GDM1 (cell line): ENCODE measurements around the gene TRIM77.
"Not testable (repeated sequence)": the region's sequence is repeated elsewhere in the genome, so short reads cannot be mapped to it uniquely, and the experiment has no call there.

Experiments used
- DNase-seq: peaks from one replicate; lab custom pipeline; 2025; lab: John Stamatoyannopoulos, UW

TRIM77 gene, protein sequence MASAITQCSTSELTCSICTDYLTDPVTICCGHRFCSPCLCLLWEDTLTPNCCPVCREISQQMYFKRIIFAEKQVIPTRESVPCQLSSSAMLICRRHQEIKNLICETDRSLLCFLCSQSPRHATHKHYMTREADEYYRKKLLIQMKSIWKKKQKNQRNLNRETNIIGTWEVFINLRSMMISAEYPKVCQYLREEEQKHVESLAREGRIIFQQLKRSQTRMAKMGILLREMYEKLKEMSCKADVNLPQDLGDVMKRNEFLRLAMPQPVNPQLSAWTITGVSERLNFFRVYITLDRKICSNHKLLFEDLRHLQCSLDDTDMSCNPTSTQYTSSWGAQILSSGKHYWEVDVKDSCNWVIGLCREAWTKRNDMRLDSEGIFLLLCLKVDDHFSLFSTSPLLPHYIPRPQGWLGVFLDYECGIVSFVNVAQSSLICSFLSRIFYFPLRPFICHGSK

DNA sequence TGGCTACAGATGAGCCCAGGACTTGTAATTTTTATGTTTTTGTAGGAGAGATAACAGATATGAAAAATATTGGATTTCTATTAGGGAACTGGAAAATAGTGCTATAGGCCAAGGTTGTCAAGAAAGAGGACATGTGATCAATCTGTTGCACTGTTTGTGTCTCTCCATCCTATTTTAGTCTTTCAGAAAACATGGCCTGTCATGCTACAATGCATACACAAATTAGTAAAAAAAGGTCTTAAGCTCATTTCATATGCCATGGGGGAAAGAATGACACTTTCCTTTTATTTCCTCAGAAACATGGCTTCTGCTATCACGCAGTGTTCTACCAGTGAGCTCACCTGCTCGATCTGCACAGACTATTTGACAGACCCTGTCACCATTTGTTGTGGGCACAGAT lies at the start of gene TRIM77:
TSS of gene TRIM77 (plus strand) at position 301 of the 400 bp plus-strand sequence. CDS start at position 301, 0 bp downstream.
- DNase-seq = not testable (repeated sequence)

GRCh38 chr11:89667001-89667400 lies 43.1 kb upstream of the TRIM77 start:
- no peak for DNase-seq

GRCh38 chr11:89668158-89668557 lies 41.9 kb upstream of the TRIM77 start:
- not testable (repeated sequence) for DNase-seq

DNA sequence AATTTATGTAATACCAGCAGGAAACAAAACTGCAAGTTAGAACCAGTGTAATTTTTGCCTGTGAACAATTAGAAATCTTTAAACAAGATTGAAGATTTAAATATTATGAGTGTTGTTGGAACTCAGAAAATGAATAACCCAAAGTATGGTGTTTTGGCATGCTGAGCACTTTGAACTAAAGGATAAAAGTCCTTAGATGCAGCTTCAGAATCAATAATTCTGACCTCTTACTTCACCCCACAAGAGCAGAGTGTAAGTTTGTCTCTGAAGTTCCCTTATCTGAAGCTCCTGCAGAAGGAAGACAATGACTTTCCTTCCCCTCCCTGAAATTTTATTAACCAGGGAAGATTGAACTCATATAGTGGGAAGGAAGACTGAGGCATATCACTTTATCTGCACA lies 40.5 kb upstream of the TRIM77 start:
- DNase-seq = not testable (repeated sequence)

- DNase-seq = not testable (repeated sequence)
Measured at GRCh38 chr11:89669993-89670669, 40.0 kb upstream of the TRIM77 start.

DNA sequence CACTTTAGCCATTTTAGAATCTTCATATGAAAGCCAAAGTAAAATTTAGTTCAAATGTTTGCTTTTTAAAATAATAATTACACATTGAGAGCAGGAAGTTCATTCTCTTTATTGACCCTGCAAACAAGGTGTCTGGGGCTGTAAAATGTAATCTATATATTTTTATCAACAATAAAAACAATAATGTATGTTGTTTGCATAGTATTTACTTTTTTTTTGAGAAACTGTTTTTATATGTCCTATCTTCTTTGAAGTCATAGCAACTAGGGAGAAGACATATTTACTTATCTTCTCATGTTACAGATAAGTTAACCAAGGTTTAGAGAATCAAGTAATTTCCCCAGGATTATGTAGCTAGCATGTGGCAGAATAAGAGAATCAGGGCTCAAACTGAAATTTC lies 37.6 kb upstream of the TRIM77 start:
- DNase-seq = not testable (repeated sequence)

GRCh38 chr11:89673380-89673779 lies 36.7 kb upstream of the TRIM77 start:
- DNase-seq = not testable (repeated sequence)

DNA sequence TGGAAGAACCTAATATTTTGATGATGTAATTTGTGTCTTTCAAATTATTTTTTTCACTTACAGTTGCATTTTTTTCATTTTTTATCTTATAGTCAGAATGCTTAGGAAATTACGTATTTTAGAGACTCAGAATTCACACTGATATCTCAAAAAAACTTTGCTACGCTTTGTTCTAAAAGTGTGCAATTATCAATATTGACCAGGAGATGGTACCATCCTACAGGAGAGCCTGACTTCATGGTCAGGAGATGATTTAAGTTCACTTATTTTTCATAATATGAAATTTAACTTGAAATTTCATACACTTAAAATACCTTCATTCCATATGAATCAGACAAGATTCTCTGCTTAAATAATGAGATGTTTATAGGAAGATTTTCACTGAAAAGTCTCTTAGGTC lies 34.7 kb upstream of the TRIM77 start:
- DNase-seq = not testable (repeated sequence)

DNA sequence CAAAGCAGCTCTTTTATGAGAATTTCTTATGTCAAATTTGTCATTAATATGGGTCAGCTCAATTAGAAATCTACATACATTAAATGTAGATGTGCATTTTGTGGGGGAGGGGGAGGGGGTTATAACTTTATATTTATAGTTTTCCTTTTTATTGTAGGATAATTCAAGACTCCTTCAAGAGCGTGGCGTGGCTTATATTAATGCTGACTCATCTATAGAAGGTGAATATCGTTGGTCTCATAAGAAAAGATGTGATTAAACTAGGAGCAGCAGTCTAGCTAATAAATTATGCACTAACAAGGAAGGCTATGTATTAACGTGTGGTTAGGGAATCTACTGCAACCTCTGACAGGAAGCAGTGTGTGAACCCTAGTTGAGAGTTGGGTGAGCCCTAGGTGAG lies 34.2 kb upstream of the TRIM77 start:
- not testable (repeated sequence) for DNase-seq

- DNase-seq = not testable (repeated sequence)
Measured at GRCh38 chr11:89707080-89707479, 3.0 kb upstream of the TRIM77 start.

- DNase-seq = not testable (repeated sequence)
Measured at GRCh38 chr11:89724866-89725498, 14.9 kb downstream of the TRIM77 start.

- DNase-seq = not testable (repeated sequence)
Measured at GRCh38 chr11:89730215-89730614, 20.1 kb downstream of the TRIM77 start.

DNA sequence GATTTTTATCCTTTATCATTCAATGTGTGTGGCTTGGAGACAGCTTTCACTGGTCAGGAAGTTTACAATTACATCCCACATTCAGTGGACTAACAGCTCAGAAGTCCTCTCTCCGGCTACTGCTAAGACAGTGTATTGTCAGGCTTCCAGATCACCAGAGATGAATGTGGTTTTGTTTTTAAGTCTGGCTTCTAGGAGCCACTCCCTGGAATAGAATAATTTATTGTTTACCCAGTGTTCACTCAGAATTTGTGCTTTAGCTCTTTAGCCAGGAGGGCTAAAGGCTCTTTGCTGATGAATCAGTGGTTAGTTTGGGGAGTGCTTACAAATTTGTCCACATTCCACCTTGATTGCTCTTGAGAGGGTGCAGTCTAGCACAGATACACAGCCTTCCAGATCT lies 26.5 kb downstream of the TRIM77 start:
- DNase-seq = no peak

DNA sequence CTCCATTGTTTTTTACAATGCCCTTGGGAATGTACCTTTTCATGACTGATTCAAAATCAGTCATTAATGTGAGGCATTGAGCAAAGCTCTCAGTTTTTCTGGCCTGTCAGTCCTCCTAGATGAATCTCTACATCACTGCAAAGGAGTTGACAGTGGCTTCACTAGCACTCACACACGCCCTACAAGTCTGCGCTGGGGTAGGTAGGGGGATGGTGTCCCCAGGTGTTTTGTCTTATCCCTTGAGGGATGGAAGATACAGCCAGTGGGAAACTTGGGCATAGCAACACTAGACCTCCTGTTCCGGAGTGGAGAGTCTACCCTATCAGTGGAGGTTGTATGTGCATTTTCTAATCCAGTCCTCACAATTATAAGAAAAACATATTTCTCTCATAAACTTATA lies 27.0 kb downstream of the TRIM77 start:
- no peak for DNase-seq

GRCh38 chr11:89741406-89741805 lies 31.3 kb downstream of the TRIM77 start:
- DNase-seq = not testable (repeated sequence)

GRCh38 chr11:89744158-89744557 lies 34.1 kb downstream of the TRIM77 start:
- not testable (repeated sequence) for DNase-seq

DNA sequence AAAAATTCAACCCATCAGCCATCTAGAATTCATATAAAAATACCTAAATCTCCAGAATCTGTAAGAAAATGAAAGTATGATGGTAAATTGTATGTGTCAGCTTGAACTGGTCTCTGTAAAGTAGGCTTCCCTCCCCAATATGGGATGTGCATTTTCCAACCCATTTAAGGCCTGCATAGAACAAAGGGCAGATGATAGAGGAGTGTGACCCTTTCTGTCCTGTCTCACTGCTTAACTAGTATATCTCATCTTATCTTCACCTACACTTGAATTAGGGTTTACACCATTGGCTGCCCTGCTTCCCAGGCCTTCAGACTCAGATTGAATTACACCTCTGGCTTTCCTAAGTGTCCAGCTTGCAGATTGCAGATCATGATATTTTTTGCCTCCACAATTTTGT lies 40.7 kb downstream of the TRIM77 start:
- DNase-seq = not testable (repeated sequence)
